H9 (cell line): Measurements from ENCODE around the gene VIT. TPM values are rescaled to one million over a fixed set of nuclear protein-coding genes. Genes with fewer than 3 reads are reported as not detected.

Source experiments
- DNase-seq: peaks from one replicate; pipeline ENCODE4 v3.0.0-alpha.2; 2017
- H2AFZ ChIP-seq: one replicate; pipeline ENCODE4 v1.6.1; 2013; ENCODE audit warnings: mild to moderate bottlenecking, low read length, control low read depth, moderate library complexity
- H2AK5ac ChIP-seq: 2 replicates; pipeline ENCODE4 v1.6.1; 2013; ENCODE audit warnings: low read length, control low read depth, mixed read lengths; ENCODE audit not compliant: insufficient read length
- H2BK120ac ChIP-seq: one replicate; pipeline ENCODE4 v1.6.1; 2013; ENCODE audit warnings: low read depth, mild to moderate bottlenecking, low read length, control low read depth, inconsistent platforms; ENCODE audit not compliant: poor library complexity, severe bottlenecking
- H2BK12ac ChIP-seq: 2 replicates; pipeline ENCODE4 v1.6.1; 2013; ENCODE audit warnings: low read length, control low read depth, mixed read lengths, low read depth; ENCODE audit not compliant: insufficient read length
- H2BK15ac ChIP-seq: 2 replicates; pipeline ENCODE4 v1.6.1; 2013; ENCODE audit warnings: low read depth, low read length, control low read depth
- H2BK20ac ChIP-seq: one replicate; pipeline ENCODE4 v1.6.1; 2013; ENCODE audit warnings: low read depth, mild to moderate bottlenecking, low read length, control low read depth, inconsistent platforms; ENCODE audit not compliant: poor library complexity, severe bottlenecking
- H2BK5ac ChIP-seq: 2 replicates; pipeline ENCODE4 v1.6.1; 2013; ENCODE audit warnings: low read length, control low read depth, mixed read lengths; ENCODE audit not compliant: insufficient read length
- H3K14ac ChIP-seq: 2 replicates; pipeline ENCODE4 v1.6.1; 2013; ENCODE audit warnings: low read length, control low read depth; ENCODE audit not compliant: insufficient read depth
- H3K18ac ChIP-seq: 2 replicates; pipeline ENCODE4 v1.6.1; 2013; ENCODE audit warnings: low read depth, mild to moderate bottlenecking, mixed read lengths, low read length, control low read depth; ENCODE audit not compliant: insufficient read length
- H3K23ac ChIP-seq: 2 replicates; pipeline ENCODE4 v1.6.1; 2013; ENCODE audit warnings: low read length, control low read depth, mixed read lengths, low read depth; ENCODE audit not compliant: insufficient read length
- H3K23me2 ChIP-seq: 2 replicates; pipeline ENCODE4 v1.6.1; 2013; ENCODE audit warnings: low read depth, mild to moderate bottlenecking, mixed read lengths, low read length, control low read depth; ENCODE audit not compliant: insufficient read length, poor library complexity, severe bottlenecking
- H3K27ac ChIP-seq: 2 replicates; pipeline ENCODE4 v1.5.1; 2013; ENCODE audit warnings: low read length, control low read depth, mixed read lengths, low read depth; ENCODE audit not compliant: insufficient read length
- H3K27me3 ChIP-seq: 2 replicates; pipeline ENCODE4 v1.6.1; 2013; ENCODE audit warnings: low read length, control low read depth, inconsistent platforms; ENCODE audit not compliant: insufficient read depth
- H3K4ac ChIP-seq: 2 replicates; pipeline ENCODE4 v1.6.1; 2013; ENCODE audit warnings: low read depth, mild to moderate bottlenecking, control low read depth, inconsistent platforms, low read length, moderate library complexity
- H3K4me1 ChIP-seq: 2 replicates; pipeline ENCODE4 v1.6.1; 2013; ENCODE audit warnings: low read length, control low read depth, inconsistent platforms; ENCODE audit not compliant: insufficient read depth
- H3K4me2 ChIP-seq: 2 replicates; pipeline ENCODE4 v1.6.1; 2013; ENCODE audit warnings: low read length, control low read depth, mixed read lengths; ENCODE audit not compliant: insufficient read length, insufficient read depth
- H3K56ac ChIP-seq: 2 replicates; pipeline ENCODE4 v1.6.1; 2013; ENCODE audit warnings: low read depth, mild to moderate bottlenecking, mixed read lengths, low read length, control low read depth; ENCODE audit not compliant: insufficient read length
- H3K79me1 ChIP-seq: 2 replicates; pipeline ENCODE4 v1.6.1; 2013; ENCODE audit warnings: low read depth, mild to moderate bottlenecking, moderate library complexity, low read length, control low read depth, inconsistent platforms; ENCODE audit not compliant: insufficient read depth, poor library complexity, severe bottlenecking
- H3K79me2 ChIP-seq: 2 replicates; pipeline ENCODE4 v1.6.1; 2013; ENCODE audit warnings: low read length, control low read depth, inconsistent platforms; ENCODE audit not compliant: insufficient read depth
- H3K9ac ChIP-seq: 2 replicates; pipeline ENCODE4 v1.6.1; 2013; ENCODE audit warnings: low read length, control low read depth, mixed read lengths; ENCODE audit not compliant: insufficient read length; ENCODE audit errors: extremely low read depth
- H3K9me3 ChIP-seq: one replicate; pipeline ENCODE4 v1.6.1; 2013; ENCODE audit warnings: low read depth, low read length, inconsistent platforms; ENCODE audit not compliant: control insufficient read depth
- H3T11ph ChIP-seq: one replicate; pipeline ENCODE4 v1.6.1; 2013; ENCODE audit warnings: mild to moderate bottlenecking, low read length, control low read depth, inconsistent platforms
- H4K20me1 ChIP-seq: one replicate; pipeline ENCODE4 v1.6.1; 2013; ENCODE audit not compliant: control insufficient read depth, insufficient read length, insufficient read depth
- H4K5ac ChIP-seq: 2 replicates; pipeline ENCODE4 v1.6.1; 2013; ENCODE audit warnings: low read depth, mild to moderate bottlenecking, mixed read lengths, low read length, control low read depth; ENCODE audit not compliant: insufficient read length
- H4K8ac ChIP-seq: replicated peaks from 2 replicates; pipeline ENCODE4 v1.6.1; 2013; ENCODE audit warnings: low read length, control low read depth, mixed read lengths, low read depth; ENCODE audit not compliant: insufficient read length
- H4K91ac ChIP-seq: 2 replicates; pipeline ENCODE4 v1.6.1; 2013; ENCODE audit warnings: low read depth, mild to moderate bottlenecking, moderate library complexity, mixed read lengths, low read length, control low read depth; ENCODE audit not compliant: insufficient read length
- H3K27ac Mint-ChIP-seq, 3 experiments: 2 replicates in 2 of 3; 3 replicates in 1 of 3; pipeline ENCODE4 v1.8.0; 2020 to 2021; ENCODE audit warnings: mixed read lengths in 3 of 3, mild to moderate bottlenecking in 1 of 3, moderate library complexity in 1 of 3
- H3K27me3 Mint-ChIP-seq: 2 replicates; pipeline ENCODE4 v1.8.0; 2021; ENCODE audit warnings: low read depth, mild to moderate bottlenecking, moderate library complexity, mixed read lengths
- H3K36me3 Mint-ChIP-seq, 3 experiments: 2 replicates in 2 of 3; 3 replicates in 1 of 3; pipeline ENCODE4 v1.8.0; 2020 to 2021; ENCODE audit warnings: low read depth in 3 of 3, mixed read lengths in 3 of 3; ENCODE audit not compliant: insufficient read depth in 1 of 3
- H3K4me1 Mint-ChIP-seq, 2 experiments: 2 replicates each; pipeline ENCODE4 v1.8.0; 2020; ENCODE audit warnings: mixed read lengths in 2 of 2
- H3K4me3 Mint-ChIP-seq, 2 experiments: 2 replicates in 1 of 2; 3 replicates in 1 of 2; pipeline ENCODE4 v1.8.0; 2020 to 2021; ENCODE audit warnings: mild to moderate bottlenecking in 2 of 2, mixed read lengths in 2 of 2, moderate library complexity in 1 of 2
- H3K9me3 Mint-ChIP-seq, 2 experiments: 2 replicates in 1 of 2; 3 replicates in 1 of 2; pipeline ENCODE4 v1.8.0; 2020; ENCODE audit warnings: mild to moderate bottlenecking in 2 of 2, mixed read lengths in 2 of 2, moderate library complexity in 1 of 2
- CTCF ChIP-seq: fragments of 200-600 bp; sonication (generic); conservative IDR thresholded peaks from 3 replicates; pipeline ENCODE4 v1.8.0; 2021; ENCODE audit warnings: antibody characterized with exemption, mild to moderate bottlenecking
- WGBS: extraction: QIAGEN DNeasy Blood & Tissue Kit; methylation state at CpG from one replicate; pipeline ENCODE4 v1.1.7; 2013; ENCODE audit warnings: missing lambda C conversion rate, low lambda C conversion rate, mixed read lengths; ENCODE audit not compliant: insufficient read length; ENCODE audit errors: extremely low coverage; 5-methylcytosine and 5-hydroxymethylcytosine counted together
- total RNA-seq: library from RNA; stranded (reverse); gene quantifications from 2 replicates; pipeline ENCODE4 v1.2.1, GENCODE V29; 2021

The VIT gene
- total RNA-seq, 1 experiment from 2014 or later, result 0.15 TPM

GRCh38 chr2:36701391-36701795, 4.9 kb downstream of the VIT start:
- Histone ChIP-seq H3K9ac (no peak overlapping the region), H3T11ph (no peak overlapping the region), H3K18ac (no peak overlapping the region), H3K4me2 (no peak overlapping the region), H4K20me1 (no peaks in the 10 kb centered on the region), H4K8ac (no peak overlapping the region), H3K23ac (no peak overlapping the region), H3K4ac (no peak overlapping the region), H3K27ac (no peak overlapping the region), H3K27me3 (no peaks in the 10 kb centered on the region), H2BK20ac (no peak overlapping the region), H4K91ac (no peak overlapping the region), H2BK12ac (no peak overlapping the region), H3K56ac (no peak overlapping the region), H2AFZ (peak overlapping the region; percentile 78), H3K4me1 (peaks cover 5% of the 10 kb centered on the region), H3K9me3 (no peaks in the 10 kb centered on the region), H2BK15ac (no peak overlapping the region), H2AK5ac (no peak overlapping the region), H4K5ac (no peak overlapping the region), H2BK120ac (no peak overlapping the region), H3K79me1 (no peaks in the 10 kb centered on the region), H3K23me2 (no peaks in the 10 kb centered on the region), H3K79me2 (no peaks in the 10 kb centered on the region), H3K14ac (no peak overlapping the region), H2BK5ac (no peak overlapping the region)
- no CpG with 5 or more reads among the region's 5 CpGs for WGBS
- H3K4me1 Mint-ChIP-seq, result peaks cover 17 to 20% of the 10 kb centered on the region in 2 experiments
- peak overlapping the region in 1 of 3 experiments; percentile 11; a peak in 1 of 7 replicates for H3K27ac Mint-ChIP-seq
- no peak overlapping the region for H3K4me3 Mint-ChIP-seq
- peak; percentile 56; the same call in 2 of the 3 replicates for TF ChIP-seq CTCF
- DNase-seq, result no peak
- no peaks in the 10 kb centered on the region for H3K27me3 Mint-ChIP-seq
- H3K9me3 Mint-ChIP-seq, result no peaks in the 10 kb centered on the region
- H3K36me3 Mint-ChIP-seq, result no peaks in the 10 kb centered on the region; a peak in 1 of 7 replicates
